ENCODE results near the gene TMEM72.

The TMEM72 gene

DNA sequence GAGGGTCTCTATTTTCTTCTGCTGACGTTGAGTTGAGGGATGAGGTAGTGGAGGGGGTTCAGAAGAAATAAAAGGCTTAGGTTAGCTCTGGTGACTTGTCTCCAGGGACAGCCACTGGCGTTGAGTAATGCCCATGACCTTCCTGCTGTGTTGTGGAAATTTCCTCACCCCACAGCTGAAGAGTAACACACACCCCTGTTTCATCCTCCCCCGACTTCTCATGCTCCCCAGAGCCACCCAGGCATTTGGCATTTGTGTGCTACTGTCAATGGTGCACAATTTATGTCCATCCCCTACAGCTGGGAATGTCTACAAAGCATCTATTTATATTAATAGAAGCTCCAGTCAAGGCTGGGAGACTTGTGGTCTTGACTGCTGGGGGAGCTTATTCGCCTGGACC, 4.7 kb upstream of the TMEM72 start:
- Histone ChIP-seq H3K36me3 (ENCODE audit: control insufficient read depth, insufficient read depth, low read length) (no peaks in the 10 kb centered on the region), H3K9me3 (ENCODE audit: control insufficient read depth, low read length) (no peaks in the 10 kb centered on the region), H3K4me3 (ENCODE audit: extremely low read depth, insufficient read depth, low read length, poor library complexity, severe bottlenecking) (no peak overlapping the region), H3K4me1 (ENCODE audit: control insufficient read depth, insufficient read depth, low read length, poor library complexity, severe bottlenecking) (peaks cover 13% of the 10 kb centered on the region), H3K27ac (ENCODE audit: low read depth, low read length, severe bottlenecking) (no peak overlapping the region)
- 83 to 91% methylated on average over 3 to 4 of the region's 4 CpGs for WGBS, 2 experiments (ENCODE audit: insufficient coverage in 2 of 2)

DNA sequence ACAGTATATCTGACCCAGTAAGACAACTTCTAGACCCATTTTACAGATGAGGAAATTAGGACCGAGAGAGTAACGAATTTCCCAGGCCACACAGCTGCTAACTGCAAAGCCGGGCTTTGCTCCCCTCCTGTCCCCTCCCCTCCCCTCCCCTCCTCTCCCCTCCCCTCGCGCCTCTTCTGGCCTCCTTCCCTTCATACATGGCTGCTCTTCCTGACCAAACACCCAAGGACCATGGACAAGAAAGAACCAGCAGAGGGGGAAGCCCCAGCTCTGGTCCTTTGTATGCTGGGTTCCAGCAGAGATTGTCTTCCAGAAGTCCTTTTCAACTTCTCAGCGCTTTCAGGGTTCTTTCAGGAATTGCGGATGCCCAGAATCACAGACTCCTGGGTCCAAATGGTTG, 3.6 kb upstream of the TMEM72 start:
- 90 to 100% methylated on average over 2 to 4 of the region's 7 CpGs for WGBS, 2 experiments (ENCODE audit: insufficient coverage in 2 of 2)
- Histone ChIP-seq H3K4me1 (ENCODE audit: control insufficient read depth, insufficient read depth, low read length, poor library complexity, severe bottlenecking) (peaks cover 8% of the 10 kb centered on the region), H3K9me3 (ENCODE audit: control insufficient read depth, low read length) (no peaks in the 10 kb centered on the region), H3K27ac (ENCODE audit: low read depth, low read length, severe bottlenecking) (no peak overlapping the region), H3K4me3 (ENCODE audit: extremely low read depth, insufficient read depth, low read length, poor library complexity, severe bottlenecking) (no peak overlapping the region), H3K36me3 (ENCODE audit: control insufficient read depth, insufficient read depth, low read length) (no peaks in the 10 kb centered on the region)

DNA sequence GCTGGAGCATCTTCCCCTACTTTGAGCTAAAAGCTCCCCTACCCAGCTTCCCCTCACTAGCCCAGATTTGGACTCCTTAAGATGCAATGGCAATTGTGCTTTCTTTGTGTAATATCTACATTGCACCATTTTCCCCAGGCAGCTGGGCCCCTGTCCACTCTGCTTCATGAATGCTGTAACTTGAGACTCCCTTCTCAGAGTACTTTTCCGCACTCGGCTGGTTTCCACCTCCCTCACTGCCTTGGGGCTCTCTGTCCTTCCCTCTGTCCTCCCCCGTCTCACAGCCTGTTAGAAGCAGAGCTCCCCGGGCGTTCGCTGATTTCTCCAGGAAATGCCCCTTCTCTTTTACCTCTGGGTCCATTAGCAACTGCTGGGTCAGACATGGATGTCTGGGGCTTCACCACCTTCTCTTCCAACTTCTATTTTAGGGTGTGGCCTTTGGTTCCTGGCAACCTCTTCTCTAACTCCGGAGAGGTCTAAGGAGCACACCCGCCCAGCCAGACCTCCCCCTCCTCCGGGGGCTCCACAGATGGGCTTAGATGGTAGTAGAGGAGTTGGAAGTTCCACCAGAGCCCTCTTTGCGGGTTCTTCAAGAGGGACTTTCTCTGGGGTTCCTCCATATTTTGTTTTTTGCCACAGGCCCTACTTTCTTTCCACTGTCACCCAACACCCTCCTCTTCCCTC, 2.9 kb upstream of the TMEM72 start:
- Histone ChIP-seq H3K4me1 (ENCODE audit: control insufficient read depth, insufficient read depth, low read length, poor library complexity, severe bottlenecking) (peaks cover 6% of the 10 kb centered on the region), H3K9me3 (ENCODE audit: control insufficient read depth, low read length) (no peaks in the 10 kb centered on the region), H3K27ac (ENCODE audit: low read depth, low read length, severe bottlenecking) (no peak overlapping the region), H3K4me3 (ENCODE audit: extremely low read depth, insufficient read depth, low read length, poor library complexity, severe bottlenecking) (no peak overlapping the region), H3K36me3 (ENCODE audit: control insufficient read depth, insufficient read depth, low read length) (no peaks in the 10 kb centered on the region)
- 41 to 47% methylated on average over 5 to 6 of the region's 10 CpGs for WGBS, 2 experiments (ENCODE audit: insufficient coverage in 2 of 2)

DNA sequence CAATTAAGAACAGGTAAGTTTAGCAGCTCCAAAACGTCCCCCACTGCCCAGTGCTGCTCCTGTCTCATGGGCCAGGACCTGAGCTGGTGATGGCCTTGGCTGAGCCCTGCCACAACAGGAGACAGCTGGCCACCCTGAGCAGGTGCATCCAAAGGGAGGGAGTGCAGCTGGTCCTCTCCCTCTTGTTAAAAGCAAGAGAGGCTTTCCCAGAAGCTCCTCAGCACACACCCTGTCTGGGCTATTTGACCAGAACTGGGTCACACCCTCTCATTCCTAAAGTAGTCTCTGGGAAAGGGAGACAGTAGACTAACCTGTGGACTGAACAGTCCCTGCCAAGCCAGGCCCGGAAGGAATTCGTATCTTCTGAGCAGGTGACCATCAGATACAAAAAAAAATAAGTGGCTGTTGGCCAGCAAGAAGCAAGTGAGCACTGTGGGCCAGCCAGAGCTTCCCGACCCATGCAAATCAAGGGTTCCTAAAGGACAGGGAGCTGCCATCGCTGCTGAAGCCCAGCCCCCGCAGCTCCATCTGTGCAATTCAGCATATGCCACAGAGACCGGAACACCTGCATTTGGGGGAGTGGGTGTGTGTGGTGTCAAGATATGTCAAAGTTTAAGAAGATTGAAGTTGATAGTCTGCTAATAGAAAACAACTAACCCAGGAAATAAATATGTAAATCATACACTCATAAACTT, 2.1 kb upstream of the TMEM72 start:
- H3K36me3 ChIP-seq (ENCODE audit: control insufficient read depth, insufficient read depth, low read length) = no peaks in the 10 kb centered on the region
- no peaks in the 10 kb centered on the region for H3K9me3 ChIP-seq (ENCODE audit: control insufficient read depth, low read length)
- H3K4me3 ChIP-seq (ENCODE audit: extremely low read depth, insufficient read depth, low read length, poor library complexity, severe bottlenecking) = no peak overlapping the region
- WGBS, 2 experiments (ENCODE audit: insufficient coverage in 2 of 2) = 84 to 85% methylated on average over 4 to 6 of the region's 7 CpGs
- no peak overlapping the region for H3K27ac ChIP-seq (ENCODE audit: low read depth, low read length, severe bottlenecking)
- H3K4me1 ChIP-seq (ENCODE audit: control insufficient read depth, insufficient read depth, low read length, poor library complexity, severe bottlenecking) = peaks cover 6% of the 10 kb centered on the region

DNA sequence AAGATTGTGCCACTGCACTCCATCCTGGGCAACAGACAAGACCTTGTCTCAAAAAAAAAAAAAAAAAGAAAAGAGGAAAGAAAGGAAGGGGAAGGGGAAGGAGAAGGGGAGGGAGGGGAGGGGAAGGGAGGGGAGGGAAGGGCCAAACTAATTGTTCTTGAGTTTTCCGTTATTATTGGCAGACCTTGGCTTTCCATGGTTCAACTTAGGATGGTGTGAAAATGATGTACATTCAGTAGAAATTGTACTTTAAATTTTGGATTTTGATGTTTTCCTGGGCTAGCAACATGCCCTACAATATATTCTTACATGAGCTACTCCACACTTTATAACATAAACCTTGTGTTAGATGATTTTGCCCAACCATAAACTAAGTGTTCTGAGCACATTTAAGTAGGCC, 1.2 kb upstream of the TMEM72 start:
- Histone ChIP-seq H3K36me3 (ENCODE audit: control insufficient read depth, insufficient read depth, low read length) (no peaks in the 10 kb centered on the region), H3K27ac (ENCODE audit: low read depth, low read length, severe bottlenecking) (no peak overlapping the region), H3K9me3 (ENCODE audit: control insufficient read depth, low read length) (no peaks in the 10 kb centered on the region), H3K4me1 (ENCODE audit: control insufficient read depth, insufficient read depth, low read length, poor library complexity, severe bottlenecking) (peaks cover 6% of the 10 kb centered on the region), H3K4me3 (ENCODE audit: extremely low read depth, insufficient read depth, low read length, poor library complexity, severe bottlenecking) (no peak overlapping the region)
- 83% methylated on average over 1 of the region's 1 CpG; no CpG with 5 or more reads in 1 of the 2 experiments for WGBS, 2 experiments (ENCODE audit: insufficient coverage in 2 of 2)

DNA sequence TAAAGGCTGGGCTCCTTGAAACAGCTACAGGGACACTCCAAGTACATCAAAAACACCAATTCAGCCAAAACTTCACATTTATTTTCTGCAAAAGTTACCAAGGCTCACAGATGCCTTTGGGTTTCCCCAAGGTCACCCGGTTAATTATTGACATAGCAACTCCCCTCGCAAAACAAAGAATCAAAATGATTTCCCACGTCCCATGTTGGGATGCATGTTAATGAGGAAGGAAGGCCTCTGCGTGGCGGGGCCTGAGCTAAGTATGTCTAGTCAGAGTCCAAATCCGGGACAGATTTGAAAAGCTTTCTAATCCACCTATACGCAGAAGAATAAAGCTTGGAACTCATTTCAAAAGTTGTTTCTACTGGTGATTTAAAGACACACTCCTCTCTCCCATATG, 535 bp upstream of the TMEM72 start:
- no peaks in the 10 kb centered on the region for H3K36me3 ChIP-seq (ENCODE audit: control insufficient read depth, insufficient read depth, low read length)
- peaks cover 6% of the 10 kb centered on the region for H3K4me1 ChIP-seq (ENCODE audit: control insufficient read depth, insufficient read depth, low read length, poor library complexity, severe bottlenecking)
- WGBS, 2 experiments (ENCODE audit: insufficient coverage in 2 of 2) = 75 to 84% methylated on average over 2 to 7 of the region's 7 CpGs
- no peak overlapping the region for H3K4me3 ChIP-seq (ENCODE audit: extremely low read depth, insufficient read depth, low read length, poor library complexity, severe bottlenecking)
- no peaks in the 10 kb centered on the region for H3K9me3 ChIP-seq (ENCODE audit: control insufficient read depth, low read length)
- no peak overlapping the region for H3K27ac ChIP-seq (ENCODE audit: low read depth, low read length, severe bottlenecking)

DNA sequence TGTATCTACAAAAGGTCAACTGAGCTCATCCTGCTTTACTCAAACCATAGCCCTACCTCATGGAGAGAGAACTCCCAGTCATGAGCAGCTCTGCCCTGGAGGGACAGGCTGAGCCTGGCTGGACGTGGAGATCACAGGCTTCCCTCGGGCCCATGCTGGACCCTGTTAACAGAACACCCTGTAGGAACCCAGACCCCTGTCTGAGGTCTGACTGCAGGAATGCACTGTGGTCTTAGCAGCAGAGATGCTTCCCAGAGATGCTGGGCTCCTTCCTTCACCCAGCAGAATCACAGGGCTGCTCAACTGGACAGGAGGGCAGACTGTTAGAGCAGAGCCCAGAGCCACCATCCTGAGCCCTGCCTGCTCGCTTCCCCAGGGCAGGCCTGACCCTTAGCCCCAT, 814 bp downstream of the TMEM72 start:
- Histone ChIP-seq H3K9me3 (ENCODE audit: control insufficient read depth, low read length) (no peaks in the 10 kb centered on the region), H3K4me3 (ENCODE audit: extremely low read depth, insufficient read depth, low read length, poor library complexity, severe bottlenecking) (no peak overlapping the region), H3K27ac (ENCODE audit: low read depth, low read length, severe bottlenecking) (no peak overlapping the region), H3K4me1 (ENCODE audit: control insufficient read depth, insufficient read depth, low read length, poor library complexity, severe bottlenecking) (peaks cover 6% of the 10 kb centered on the region), H3K36me3 (ENCODE audit: control insufficient read depth, insufficient read depth, low read length) (no peaks in the 10 kb centered on the region)
- 90 to 97% methylated on average over 3 of the region's 3 CpGs for WGBS, 2 experiments (ENCODE audit: insufficient coverage in 2 of 2)

DNA sequence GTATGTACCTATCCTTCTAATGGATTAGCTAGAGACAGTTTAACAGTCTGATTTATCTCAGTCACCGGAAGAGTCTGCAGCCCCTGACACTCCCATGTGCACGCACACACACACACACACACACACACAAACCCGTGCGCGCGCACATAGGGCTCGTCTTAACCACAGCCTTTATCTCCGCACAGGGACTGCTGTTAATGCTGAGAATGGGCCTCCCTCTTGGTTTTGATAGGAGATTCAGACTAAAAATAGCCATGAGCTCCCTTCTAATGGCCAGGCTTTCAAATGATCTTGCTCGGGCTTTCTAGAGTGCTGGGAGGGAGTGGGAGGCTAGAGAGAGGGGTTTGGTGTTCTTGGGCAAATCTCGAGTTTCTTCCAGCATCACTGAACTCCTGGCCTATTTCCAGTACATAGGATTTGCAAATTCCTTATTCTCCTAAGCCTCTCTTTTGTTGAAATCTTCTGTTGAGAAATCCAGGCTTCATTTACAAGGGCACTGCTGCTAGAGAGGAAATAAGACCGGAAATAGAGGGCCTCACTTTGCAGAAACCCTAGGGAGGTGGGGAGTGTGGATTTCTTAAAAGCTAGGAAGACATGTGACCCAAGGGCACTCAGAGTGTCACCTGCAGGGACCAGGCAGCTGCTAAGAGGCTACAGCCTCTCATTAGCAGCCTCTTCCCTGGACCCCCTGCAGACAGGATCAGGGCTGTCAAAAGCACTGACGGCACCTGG, 2.4 kb downstream of the TMEM72 start:
- WGBS, 2 experiments (ENCODE audit: insufficient coverage in 2 of 2) = 87 to 91% methylated on average over 4 to 10 of the region's 12 CpGs
- H3K27ac ChIP-seq (ENCODE audit: low read depth, low read length, severe bottlenecking) = no peak overlapping the region

DNA sequence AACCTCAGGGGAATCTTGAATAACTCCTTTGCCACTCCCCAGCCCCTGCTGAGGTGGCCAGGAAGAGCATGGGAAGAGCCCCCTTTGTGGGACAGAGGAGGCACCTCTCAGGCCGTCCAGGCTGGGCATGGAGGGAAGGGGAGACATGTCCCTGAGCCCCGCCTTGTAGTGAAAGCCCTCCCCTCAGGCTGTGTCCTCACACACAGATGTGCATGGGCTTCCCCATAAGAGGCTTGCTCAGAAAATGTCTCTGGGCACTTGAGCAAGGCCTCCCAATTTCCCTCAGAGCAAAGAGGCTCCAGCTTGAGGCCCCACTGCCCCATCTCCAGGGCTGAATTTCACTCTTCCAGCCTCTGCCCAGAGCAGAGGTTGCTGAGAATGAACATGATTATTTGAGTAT, 3.8 kb downstream of the TMEM72 start:
- H3K9me3 ChIP-seq (ENCODE audit: control insufficient read depth, low read length) = no peaks in the 10 kb centered on the region
- 100% methylated on average over 1 of the region's 2 CpGs; no CpG with 5 or more reads in 1 of the 2 experiments for WGBS, 2 experiments (ENCODE audit: insufficient coverage in 2 of 2)
- H3K4me1 ChIP-seq (ENCODE audit: control insufficient read depth, insufficient read depth, low read length, poor library complexity, severe bottlenecking) = peaks cover 6% of the 10 kb centered on the region
- no peaks in the 10 kb centered on the region for H3K36me3 ChIP-seq (ENCODE audit: control insufficient read depth, insufficient read depth, low read length)
- no peak overlapping the region for H3K4me3 ChIP-seq (ENCODE audit: extremely low read depth, insufficient read depth, low read length, poor library complexity, severe bottlenecking)
- no peak overlapping the region for H3K27ac ChIP-seq (ENCODE audit: low read depth, low read length, severe bottlenecking)

More for the DNA sequence above, 2.4 kb downstream of the TMEM72 start:
- Histone ChIP-seq H3K9me3 (ENCODE audit: control insufficient read depth, low read length) (no peaks in the 10 kb centered on the region), H3K36me3 (ENCODE audit: control insufficient read depth, insufficient read depth, low read length) (no peaks in the 10 kb centered on the region), H3K4me1 (ENCODE audit: control insufficient read depth, insufficient read depth, low read length, poor library complexity, severe bottlenecking) (peaks cover 6% of the 10 kb centered on the region), H3K4me3 (ENCODE audit: extremely low read depth, insufficient read depth, low read length, poor library complexity, severe bottlenecking) (no peak overlapping the region)

DNA sequence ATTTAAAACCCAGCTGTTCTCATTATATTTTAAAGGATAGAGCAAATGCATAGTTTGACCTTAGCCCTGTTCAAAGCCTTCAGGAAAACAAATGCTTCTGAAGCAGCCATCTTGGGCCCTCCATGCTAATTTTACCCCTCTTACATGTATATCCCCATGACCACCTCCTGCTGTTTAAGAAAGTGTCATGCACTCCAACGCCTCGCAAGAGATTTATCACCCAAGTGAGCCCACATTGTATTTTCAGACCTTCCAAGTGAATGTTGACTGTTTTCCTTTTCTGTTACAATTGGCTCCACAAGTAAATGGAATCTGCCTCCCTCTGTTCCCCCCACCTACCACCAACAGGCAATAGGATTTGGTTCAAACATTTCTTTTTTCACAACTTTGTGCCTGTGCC, 5.3 kb downstream of the TMEM72 start:
- H3K27ac ChIP-seq (ENCODE audit: low read depth, low read length, severe bottlenecking) = no peak overlapping the region
- H3K36me3 ChIP-seq (ENCODE audit: control insufficient read depth, insufficient read depth, low read length) = no peaks in the 10 kb centered on the region
- H3K4me3 ChIP-seq (ENCODE audit: extremely low read depth, insufficient read depth, low read length, poor library complexity, severe bottlenecking) = no peak overlapping the region
- 60 to 69% methylated on average over 2 of the region's 2 CpGs for WGBS, 2 experiments (ENCODE audit: insufficient coverage in 2 of 2)
- H3K9me3 ChIP-seq (ENCODE audit: control insufficient read depth, low read length) = no peaks in the 10 kb centered on the region
- peaks cover 6% of the 10 kb centered on the region for H3K4me1 ChIP-seq (ENCODE audit: control insufficient read depth, insufficient read depth, low read length, poor library complexity, severe bottlenecking)

Data from mesodermal cell (in vitro differentiated cells).